HCT116 (cell line): ENCODE measurements around the gene PEX26. TPM values are rescaled to one million over a fixed set of nuclear protein-coding genes. Genes with fewer than 3 reads are reported as not detected.

Experiments
- ATAC-seq: fragments of 200-7000 bp; cut with Tn5 transposase; 2 replicates; pipeline ENCODE4 v1.9.1; 2020; ENCODE audit warnings: mild to moderate bottlenecking, moderate library complexity
- BruUV-seq: library from RNA; stranded (reverse); fragments of 400-500 nt; replicated peaks from 2 replicates; lab custom pipeline; 2021; lab: Mats Ljungman, UMichigan
- CTCF ChIA-PET: fragments of 300-600 bp; sonication (Branson Sonifier 250); formaldehyde crosslinking; loops from one replicate; lab custom pipeline; 2021; ENCODE audit warnings: antibody characterized with exemption; lab: Charles Lee
- POLR2A ChIA-PET: fragments of 300-600, 350-600 bp; sonication (Branson Sonifier 250); formaldehyde crosslinking; loops from one replicate; lab custom pipeline; 2021; ENCODE audit warnings: antibody characterized with exemption; lab: Charles Lee
- RAD21 ChIA-PET, 2 experiments: fragments of 300-600 bp; sonication (Branson Sonifier 250); formaldehyde crosslinking; loops; one replicate each; lab custom pipeline; 2023; ENCODE audit warnings: low total read pairs in 2 of 2; ENCODE audit not compliant: uncharacterized antibody in 2 of 2, unreplicated experiment in 2 of 2, low non-redundant PET in 1 of 2; lab: Charles Lee
- DNase-seq: peaks from one replicate; pipeline ENCODE4 v3.0.0-alpha.2; 2010; ENCODE audit warnings: low read depth, low spot score
- H2AFZ ChIP-seq: fragments of 200-600 bp; shearing (Covaris generic), sonication (generic); 2 replicates; pipeline ENCODE4 v1.6.1; 2017; ENCODE audit warnings: low read depth, mixed run types, mixed read lengths, antibody characterized with exemption, low read length; ENCODE audit not compliant: poor library complexity, severe bottlenecking
- H3K27ac ChIP-seq: 2 replicates; pipeline ENCODE4 v1.5.1; 2012; ENCODE audit warnings: low read depth, low read length
- H3K27me3 ChIP-seq: fragments of 200-600 bp; sonication (generic); 2 replicates; pipeline ENCODE4 v1.6.1; 2016; ENCODE audit warnings: mixed run types, low read length, mixed read lengths; ENCODE audit not compliant: insufficient read depth
- H3K36me3 ChIP-seq, 2 experiments: fragments of 200-500 bp in 1 of 2; fragments of 200-600 bp in 1 of 2; sonication (Bioruptor generic) in 1 of 2; sonication (generic) in 1 of 2; 2 replicates each; pipeline versions ENCODE4 v1.5.1 to v1.6.1; 2014 to 2016; ENCODE audit warnings: low read length in 2 of 2, inconsistent platforms in 1 of 2, mixed read lengths in 1 of 2, mixed run types in 1 of 2; ENCODE audit not compliant: insufficient read depth in 2 of 2, control insufficient read depth in 1 of 2
- H3K4me1 ChIP-seq, 2 experiments: fragments of 200-600 bp in 1 of 2; sonication (generic) in 1 of 2; 2 replicates each; pipeline versions ENCODE4 v1.5.1 to v1.6.1; 2012 to 2017; ENCODE audit warnings: low read length in 2 of 2, inconsistent platforms in 1 of 2, mild to moderate bottlenecking in 1 of 2, mixed read lengths in 1 of 2, mixed run types in 1 of 2, moderate library complexity in 1 of 2; ENCODE audit not compliant: insufficient read depth in 2 of 2, control insufficient read depth in 1 of 2
- H3K4me2 ChIP-seq: fragments of 200-600 bp; sonication (generic); 2 replicates; pipeline ENCODE4 v1.6.1; 2017; ENCODE audit warnings: mixed run types, low read length, mixed read lengths
- H3K4me3 ChIP-seq, 2 experiments: fragments of 200-600 bp in 1 of 2; sonication (generic) in 1 of 2; replicated peaks in 1 of 2; 2 replicates each; pipeline ENCODE4 v1.5.1; 2011 to 2016; ENCODE audit warnings: low read length in 2 of 2, control low read depth in 1 of 2, low read depth in 1 of 2, mild to moderate bottlenecking in 1 of 2, mixed read lengths in 1 of 2, mixed run types in 1 of 2
- H3K79me2 ChIP-seq: fragments of 200-600 bp; sonication (generic); 2 replicates; pipeline ENCODE4 v1.6.1; 2017; ENCODE audit warnings: mild to moderate bottlenecking, mixed run types, low read length, moderate library complexity, mixed read lengths; ENCODE audit not compliant: insufficient read depth
- H3K9ac ChIP-seq: fragments of 200-600 bp; sonication (generic); 2 replicates; pipeline ENCODE4 v1.6.1; 2016; ENCODE audit warnings: low read length, mixed read lengths
- H3K9me2 ChIP-seq: fragments of 200-600 bp; sonication (generic), shearing (Covaris generic); 2 replicates; pipeline ENCODE4 v1.6.1; 2017; ENCODE audit warnings: mixed run types, mild to moderate bottlenecking, moderate library complexity; ENCODE audit not compliant: insufficient read depth
- H3K9me3 ChIP-seq, 2 experiments: fragments of 200-500 bp in 1 of 2; fragments of 200-600 bp in 1 of 2; sonication (Bioruptor generic) in 1 of 2; sonication (generic) in 1 of 2; 2 replicates each; pipeline ENCODE4 v1.6.1; 2014 to 2017; ENCODE audit warnings: low read length in 2 of 2, mixed read lengths in 2 of 2, inconsistent platforms in 1 of 2, low read depth in 1 of 2, mild to moderate bottlenecking in 1 of 2, mixed run types in 1 of 2, moderate library complexity in 1 of 2; ENCODE audit not compliant: control insufficient read depth in 1 of 2, insufficient read depth in 1 of 2
- H4K20me1 ChIP-seq: fragments of 200-600 bp; sonication (generic), shearing (Covaris generic); 2 replicates; pipeline ENCODE4 v1.6.1; 2017; ENCODE audit warnings: mixed run types, mild to moderate bottlenecking, moderate library complexity; ENCODE audit not compliant: insufficient read depth
- EGR1 ChIP-seq: IDR thresholded peaks from 2 replicates; pipeline ENCODE4 v1.6.1; 2012; ENCODE audit warnings: low read depth
- ELF1 ChIP-seq: IDR thresholded peaks from 2 replicates; pipeline ENCODE4 v1.6.1; 2012; ENCODE audit warnings: low read depth, borderline replicate concordance
- EZH2 ChIP-seq: fragments of 200-600 bp; sonication (generic); IDR thresholded peaks from 2 replicates; pipeline ENCODE4 v1.6.1; 2017; ENCODE audit warnings: antibody characterized with exemption, mixed run types
- FOSL1 ChIP-seq: IDR thresholded peaks from 2 replicates; pipeline ENCODE4 v1.6.1; 2012; ENCODE audit warnings: low read depth
- POLR2A ChIP-seq: IDR thresholded peaks from 2 replicates; pipeline ENCODE4 v1.7.0; 2011; ENCODE audit warnings: borderline replicate concordance; ENCODE audit not compliant: insufficient read depth, insufficient read length; ENCODE audit errors: extremely low read depth
- RAD21 ChIP-seq: IDR thresholded peaks from 2 replicates; pipeline ENCODE4 v1.6.1; 2012; ENCODE audit warnings: low read depth, mild to moderate bottlenecking
- SRF ChIP-seq: IDR thresholded peaks from 2 replicates; pipeline ENCODE4 v1.6.1; 2012; ENCODE audit warnings: low read depth
- TCF7L2 ChIP-seq: IDR thresholded peaks from 2 replicates; pipeline ENCODE4 v1.7.0; 2011; ENCODE audit warnings: borderline replicate concordance, inconsistent platforms; ENCODE audit not compliant: insufficient read depth, insufficient read length; ENCODE audit errors: extremely low read depth
- ZFX ChIP-seq: fragments of 450-650 bp; IDR thresholded peaks from 2 replicates; pipeline ENCODE4 v1.6.1; 2017
- ZNF274 ChIP-seq: fragments of 200-500 bp; sonication (Bioruptor generic); IDR thresholded peaks from 2 replicates; pipeline ENCODE4 v1.6.1; 2014; ENCODE audit warnings: mild to moderate bottlenecking, low read depth, low read length, inconsistent platforms
- intact Hi-C: fragments of 100-400 bp; cut with micrococcal nuclease; formaldehyde crosslinking; loops from 2 replicates; pipeline ENCODE4 v1.10.0; 2022
- total RNA-seq: library from RNA; stranded (reverse); gene quantifications from one replicate; pipeline ENCODE4 v1.2.1, GENCODE V29; 2021; ENCODE audit not compliant: unreplicated experiment
- TF ChIP-seq, protein P1 (sequence below): IDR thresholded peaks from 2 replicates; pipeline ENCODE4 v1.6.1; 2012
- TF ChIP-seq, protein P2 (sequence below), 3 experiments: fragments of 200-600 bp in 1 of 3; sonication (generic) in 1 of 3; IDR thresholded peaks in 2 of 3; conservative IDR thresholded peaks in 1 of 3; 2 replicates each; pipeline ENCODE4 v1.5.1; 2012 to 2017; ENCODE audit warnings: low read depth in 2 of 3, low read length in 2 of 3, antibody characterized with exemption in 1 of 3, borderline replicate concordance in 1 of 3, control low read depth in 1 of 3, mild to moderate bottlenecking in 1 of 3, mixed read lengths in 1 of 3, mixed run types in 1 of 3, moderate library complexity in 1 of 3; ENCODE audit not compliant: insufficient read depth in 1 of 3
- TF ChIP-seq, protein P3 (sequence below): IDR thresholded peaks from 2 replicates; pipeline ENCODE4 v1.6.1; 2012; ENCODE audit warnings: low read depth

PEX26 gene
- total RNA-seq, 1 experiment from 2014 or later, result 26.4 TPM

DNA sequence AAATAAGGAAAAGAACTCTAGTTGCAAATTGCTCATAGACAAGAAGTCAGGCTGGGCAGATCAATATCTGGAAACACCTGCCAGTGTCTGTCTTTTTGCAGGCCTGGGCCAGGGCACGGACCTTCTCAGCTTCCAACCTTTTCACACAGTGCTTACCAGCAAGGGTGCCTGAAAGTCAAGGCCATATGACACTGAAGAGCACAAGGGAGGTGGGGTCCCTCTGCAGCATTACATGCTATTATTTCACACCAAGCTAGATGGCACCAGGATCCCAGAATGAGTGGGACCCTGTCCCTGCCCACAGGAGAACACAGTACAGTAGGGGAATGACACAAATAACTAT, 5.9 kb upstream of the PEX26 start:
- H3K36me3 ChIP-seq, result no peaks in the 10 kb centered on the region
- TF ChIP-seq TCF7L2, result no peak
- TF ChIP-seq, protein P1, sequence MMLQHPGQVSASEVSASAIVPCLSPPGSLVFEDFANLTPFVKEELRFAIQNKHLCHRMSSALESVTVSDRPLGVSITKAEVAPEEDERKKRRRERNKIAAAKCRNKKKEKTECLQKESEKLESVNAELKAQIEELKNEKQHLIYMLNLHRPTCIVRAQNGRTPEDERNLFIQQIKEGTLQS, result no peak
- H3K4me3 ChIP-seq, result no peak overlapping the region
- intact Hi-C loops, result no loop called here
- no peaks in the 10 kb centered on the region for H3K9me2 ChIP-seq
- H3K4me2 ChIP-seq, result no peak overlapping the region
- no peak overlapping the region for H3K27ac ChIP-seq
- DNase-seq, result no peak
- ATAC-seq, result no peak
- H3K27me3 ChIP-seq, result no peaks in the 10 kb centered on the region; the same call in 1 of the 2 replicates
- H3K79me2 ChIP-seq, result no peaks in the 10 kb centered on the region
- no peaks in the 10 kb centered on the region for H3K9me3 ChIP-seq
- CTCF ChIA-PET, result interaction anchor here (0.7 to 1.5 kb wide), 2 partner anchors 15 to 330 kb away, joined by 3 to 5 read pairs; no protein-coding TSS in a partner anchor
- no peak overlapping the region for H3K9ac ChIP-seq
- no TSS peak for BruUV-seq
- H2AFZ ChIP-seq, result no peak overlapping the region
- POLR2A ChIA-PET, result no interaction called here
- H4K20me1 ChIP-seq, result no peaks in the 10 kb centered on the region
- RAD21 ChIA-PET, result no interaction called here
- peaks cover 7 to 9% of the 10 kb centered on the region in 2 experiments; a peak in 3 of 4 replicates for H3K4me1 ChIP-seq

DNA sequence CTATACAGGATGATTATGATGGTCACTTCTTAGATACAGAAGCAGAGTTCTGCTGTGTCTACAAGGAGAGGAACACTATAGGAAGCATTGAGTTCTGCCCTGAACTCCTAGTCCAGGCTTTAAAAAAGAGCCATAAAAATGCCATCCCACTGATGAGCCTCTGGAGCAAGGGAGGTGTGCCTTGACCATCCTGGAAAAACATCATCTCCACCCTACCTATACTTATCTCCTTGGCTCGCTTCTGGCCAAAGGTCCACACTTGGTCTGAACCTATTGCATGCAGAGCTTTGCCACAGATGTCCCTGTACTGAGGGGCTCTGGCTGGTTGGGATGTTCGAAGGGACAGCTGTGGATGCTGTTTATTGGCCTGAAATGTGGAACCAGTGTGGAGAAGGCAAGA, 4.3 kb upstream of the PEX26 start:
- no peak for DNase-seq
- H3K4me2 ChIP-seq, result no peak overlapping the region
- H3K27ac ChIP-seq, result no peak overlapping the region
- no peaks in the 10 kb centered on the region for H4K20me1 ChIP-seq
- peaks cover 6% of the 10 kb centered on the region for H3K79me2 ChIP-seq
- H3K4me1 ChIP-seq, result peaks cover 10 to 13% of the 10 kb centered on the region in 2 experiments; a peak in 3 of 4 replicates
- no peak overlapping the region for H3K4me3 ChIP-seq
- H3K9me2 ChIP-seq, result no peaks in the 10 kb centered on the region
- H2AFZ ChIP-seq, result no peak overlapping the region
- H3K27me3 ChIP-seq, result no peaks in the 10 kb centered on the region; the same call in 1 of the 2 replicates
- H3K9ac ChIP-seq, result no peak overlapping the region
- intact Hi-C loops, result no loop called here
- RAD21 ChIA-PET, result no interaction called here
- H3K9me3 ChIP-seq, result no peaks in the 10 kb centered on the region
- CTCF ChIA-PET, result no interaction called here
- POLR2A ChIA-PET, result no interaction called here
- H3K36me3 ChIP-seq, result no peaks in the 10 kb centered on the region
- no TSS peak for BruUV-seq
- no peak for ATAC-seq
- TF ChIP-seq SRF (no peak), FOSL1 (no peak), RAD21 (no peak), POLR2A (no peak), ZFX (no peak), ELF1 (no peak), ZNF274 (no peak), EGR1 (no peak), EZH2 (no peak)
- TF ChIP-seq, protein P2, sequence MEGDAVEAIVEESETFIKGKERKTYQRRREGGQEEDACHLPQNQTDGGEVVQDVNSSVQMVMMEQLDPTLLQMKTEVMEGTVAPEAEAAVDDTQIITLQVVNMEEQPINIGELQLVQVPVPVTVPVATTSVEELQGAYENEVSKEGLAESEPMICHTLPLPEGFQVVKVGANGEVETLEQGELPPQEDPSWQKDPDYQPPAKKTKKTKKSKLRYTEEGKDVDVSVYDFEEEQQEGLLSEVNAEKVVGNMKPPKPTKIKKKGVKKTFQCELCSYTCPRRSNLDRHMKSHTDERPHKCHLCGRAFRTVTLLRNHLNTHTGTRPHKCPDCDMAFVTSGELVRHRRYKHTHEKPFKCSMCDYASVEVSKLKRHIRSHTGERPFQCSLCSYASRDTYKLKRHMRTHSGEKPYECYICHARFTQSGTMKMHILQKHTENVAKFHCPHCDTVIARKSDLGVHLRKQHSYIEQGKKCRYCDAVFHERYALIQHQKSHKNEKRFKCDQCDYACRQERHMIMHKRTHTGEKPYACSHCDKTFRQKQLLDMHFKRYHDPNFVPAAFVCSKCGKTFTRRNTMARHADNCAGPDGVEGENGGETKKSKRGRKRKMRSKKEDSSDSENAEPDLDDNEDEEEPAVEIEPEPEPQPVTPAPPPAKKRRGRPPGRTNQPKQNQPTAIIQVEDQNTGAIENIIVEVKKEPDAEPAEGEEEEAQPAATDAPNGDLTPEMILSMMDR (IDR thresholded peaks at IDR 0.05 in 2 of 3, conservative IDR thresholded peaks at IDR 0.05 in 1 of 3; ENCODE audit: borderline replicate concordance in 1 of 3, insufficient read depth in 1 of 3, low read depth in 2 of 3, low read length in 2 of 3), result no peak
- TF ChIP-seq, protein P3, sequence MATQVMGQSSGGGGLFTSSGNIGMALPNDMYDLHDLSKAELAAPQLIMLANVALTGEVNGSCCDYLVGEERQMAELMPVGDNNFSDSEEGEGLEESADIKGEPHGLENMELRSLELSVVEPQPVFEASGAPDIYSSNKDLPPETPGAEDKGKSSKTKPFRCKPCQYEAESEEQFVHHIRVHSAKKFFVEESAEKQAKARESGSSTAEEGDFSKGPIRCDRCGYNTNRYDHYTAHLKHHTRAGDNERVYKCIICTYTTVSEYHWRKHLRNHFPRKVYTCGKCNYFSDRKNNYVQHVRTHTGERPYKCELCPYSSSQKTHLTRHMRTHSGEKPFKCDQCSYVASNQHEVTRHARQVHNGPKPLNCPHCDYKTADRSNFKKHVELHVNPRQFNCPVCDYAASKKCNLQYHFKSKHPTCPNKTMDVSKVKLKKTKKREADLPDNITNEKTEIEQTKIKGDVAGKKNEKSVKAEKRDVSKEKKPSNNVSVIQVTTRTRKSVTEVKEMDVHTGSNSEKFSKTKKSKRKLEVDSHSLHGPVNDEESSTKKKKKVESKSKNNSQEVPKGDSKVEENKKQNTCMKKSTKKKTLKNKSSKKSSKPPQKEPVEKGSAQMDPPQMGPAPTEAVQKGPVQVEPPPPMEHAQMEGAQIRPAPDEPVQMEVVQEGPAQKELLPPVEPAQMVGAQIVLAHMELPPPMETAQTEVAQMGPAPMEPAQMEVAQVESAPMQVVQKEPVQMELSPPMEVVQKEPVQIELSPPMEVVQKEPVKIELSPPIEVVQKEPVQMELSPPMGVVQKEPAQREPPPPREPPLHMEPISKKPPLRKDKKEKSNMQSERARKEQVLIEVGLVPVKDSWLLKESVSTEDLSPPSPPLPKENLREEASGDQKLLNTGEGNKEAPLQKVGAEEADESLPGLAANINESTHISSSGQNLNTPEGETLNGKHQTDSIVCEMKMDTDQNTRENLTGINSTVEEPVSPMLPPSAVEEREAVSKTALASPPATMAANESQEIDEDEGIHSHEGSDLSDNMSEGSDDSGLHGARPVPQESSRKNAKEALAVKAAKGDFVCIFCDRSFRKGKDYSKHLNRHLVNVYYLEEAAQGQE, result no peak
